Endothelial cell of umbilical vein (primary cell): ENCODE measurements around the gene CEACAM20.

Source experiments
- EZH2 ChIP-seq: IDR thresholded peaks from 2 replicates; pipeline ENCODE4 v1.6.1; 2012; ENCODE audit warnings: borderline replicate concordance, low read depth, mild to moderate bottlenecking, moderate library complexity, low read length, inconsistent platforms; ENCODE audit not compliant: severe bottlenecking
- FOS ChIP-seq: IDR thresholded peaks from 2 replicates; pipeline ENCODE4 v1.6.1; 2011; ENCODE audit warnings: mild to moderate bottlenecking, low read length, moderate library complexity, borderline replicate concordance; ENCODE audit not compliant: insufficient read depth
- GATA2 ChIP-seq: IDR thresholded peaks from 2 replicates; pipeline ENCODE4 v1.7.0; 2011; ENCODE audit warnings: low read depth, mild to moderate bottlenecking, moderate library complexity, mixed read lengths, low read length; ENCODE audit not compliant: insufficient read length, insufficient read depth
- POLR2AphosphoS5 ChIP-seq: IDR thresholded peaks from 2 replicates; pipeline ENCODE4 v1.6.1; 2012; ENCODE audit warnings: low read depth, mild to moderate bottlenecking, control low read depth, low read length, moderate library complexity; ENCODE audit not compliant: insufficient read depth
- TF ChIP-seq, protein P1 (sequence below), 2 donors: IDR thresholded peaks; 1 replicate in 1 of 2; 2 replicates in 1 of 2; pipeline ENCODE4 v1.5.1; 2011; ENCODE audit warnings: low read length in 2 of 2, mild to moderate bottlenecking in 2 of 2, moderate library complexity in 2 of 2, control low read depth in 1 of 2, inconsistent platforms in 1 of 2, low read depth in 1 of 2; ENCODE audit not compliant: insufficient read depth in 1 of 2; ENCODE audit errors: extremely low read depth in 1 of 2

DNA sequence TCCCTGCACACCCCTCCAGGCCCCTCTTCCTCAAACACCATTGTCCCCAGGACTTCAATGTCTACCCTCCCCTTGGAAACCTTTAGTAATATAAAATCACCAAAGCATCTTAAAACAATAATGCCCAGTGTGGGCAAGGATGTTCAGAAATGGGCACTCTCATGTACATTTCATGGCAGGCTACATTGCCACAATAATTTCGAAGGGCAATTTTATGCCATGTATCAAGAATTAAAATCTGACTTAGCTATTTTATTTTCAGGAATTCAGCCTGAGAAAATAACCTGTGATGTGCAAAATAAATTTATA is 48.0 kb upstream of the CEACAM20 start:
- TF ChIP-seq, protein P1, sequence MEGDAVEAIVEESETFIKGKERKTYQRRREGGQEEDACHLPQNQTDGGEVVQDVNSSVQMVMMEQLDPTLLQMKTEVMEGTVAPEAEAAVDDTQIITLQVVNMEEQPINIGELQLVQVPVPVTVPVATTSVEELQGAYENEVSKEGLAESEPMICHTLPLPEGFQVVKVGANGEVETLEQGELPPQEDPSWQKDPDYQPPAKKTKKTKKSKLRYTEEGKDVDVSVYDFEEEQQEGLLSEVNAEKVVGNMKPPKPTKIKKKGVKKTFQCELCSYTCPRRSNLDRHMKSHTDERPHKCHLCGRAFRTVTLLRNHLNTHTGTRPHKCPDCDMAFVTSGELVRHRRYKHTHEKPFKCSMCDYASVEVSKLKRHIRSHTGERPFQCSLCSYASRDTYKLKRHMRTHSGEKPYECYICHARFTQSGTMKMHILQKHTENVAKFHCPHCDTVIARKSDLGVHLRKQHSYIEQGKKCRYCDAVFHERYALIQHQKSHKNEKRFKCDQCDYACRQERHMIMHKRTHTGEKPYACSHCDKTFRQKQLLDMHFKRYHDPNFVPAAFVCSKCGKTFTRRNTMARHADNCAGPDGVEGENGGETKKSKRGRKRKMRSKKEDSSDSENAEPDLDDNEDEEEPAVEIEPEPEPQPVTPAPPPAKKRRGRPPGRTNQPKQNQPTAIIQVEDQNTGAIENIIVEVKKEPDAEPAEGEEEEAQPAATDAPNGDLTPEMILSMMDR (IDR thresholded peaks at IDR 0.05; ENCODE audit: extremely low read depth in 1 of 2, insufficient read depth in 1 of 2, low read depth in 1 of 2, low read length in 2 of 2), result no peak
- TF ChIP-seq GATA2 (no peak), POLR2AphosphoS5 (no peak), FOS (no peak), EZH2 (no peak)
